K562 (cell line): ENCODE results near the gene LAG3. TPM values are rescaled to one million over a fixed set of nuclear protein-coding genes. Genes with fewer than 3 reads are reported as not detected.

Experiments used
- ATAC-seq: fragments of 200-7000 bp; cut with Tn5 transposase; 3 replicates; pipeline ENCODE4 v1.9.1; 2020; ENCODE audit warnings: moderate library complexity
- BruUV-seq: library from RNA; stranded (reverse); fragments of 400-500 nt; replicated peaks from 2 replicates; lab custom pipeline; 2021; lab: Mats Ljungman, UMichigan
- CTCF ChIA-PET: fragments of 300-600 bp; formaldehyde crosslinking; extraction: SDS; loops from one replicate; lab custom pipeline; 2021; ENCODE audit warnings: low intra/inter-chr PET ratio; lab: Yijun Ruan, JAX
- POLR2A ChIA-PET: fragments of 300-600, 350-650 bp; sonication (Branson Sonifier 250); formaldehyde crosslinking; extraction: SDS; loops from one replicate; lab custom pipeline; 2021; ENCODE audit warnings: antibody characterized with exemption, inconsistent platforms; lab: Yijun Ruan, JAX
- DNase-seq, 4 experiments: peaks; one replicate each; pipeline versions ENCODE4 v3.0.0 to v3.0.0-alpha.2; 2011 to 2018; ENCODE audit warnings: low spot score in 3 of 4, mixed read lengths in 3 of 4; ENCODE audit errors: extremely low read depth in 1 of 4
- FAIRE-seq: peaks from 2 replicates; lab custom pipeline; 2011; peaks lifted over from hg19 to GRCh38; lab: Jason Lieb, UNC
- H2AFZ ChIP-seq: 2 replicates; pipeline ENCODE4 v1.6.0; 2011; ENCODE audit warnings: low read depth, low read length, control low read depth, inconsistent platforms
- H3K27ac ChIP-seq: fragments of 200-600 bp; 3 replicates; pipeline ENCODE4 v1.8.0; 2011; ENCODE audit warnings: low read depth, mild to moderate bottlenecking, control low read depth, inconsistent platforms, low read length, moderate library complexity, mixed read lengths; ENCODE audit errors: extremely low read depth
- H3K27me3 ChIP-seq, 2 experiments: fragments of 300-600 bp in 1 of 2; 2 replicates in 1 of 2; 3 replicates in 1 of 2; pipeline versions ENCODE4 v1.6.0 to v1.8.0; 2011; ENCODE audit warnings: inconsistent platforms in 2 of 2, low read length in 2 of 2, mild to moderate bottlenecking in 1 of 2, mixed read lengths in 1 of 2, moderate library complexity in 1 of 2; ENCODE audit not compliant: control insufficient read depth in 2 of 2, insufficient read depth in 2 of 2
- H3K36me3 ChIP-seq: fragments of 300-600 bp; 3 replicates; pipeline ENCODE4 v1.8.0; 2011; ENCODE audit warnings: mild to moderate bottlenecking, low read length, inconsistent platforms; ENCODE audit not compliant: control insufficient read depth, insufficient read depth
- H3K4me1 ChIP-seq, 2 experiments: fragments of 200-600 bp in 1 of 2; replicated peaks in 1 of 2; 2 replicates in 1 of 2; 3 replicates in 1 of 2; pipeline versions ENCODE4 v1.5.1 to v1.8.0; 2011; ENCODE audit warnings: inconsistent platforms in 2 of 2, low read length in 2 of 2, mild to moderate bottlenecking in 1 of 2, mixed read lengths in 1 of 2, moderate library complexity in 1 of 2; ENCODE audit not compliant: control insufficient read depth in 2 of 2, insufficient read depth in 2 of 2
- H3K4me2 ChIP-seq: 2 replicates; pipeline ENCODE4 v1.6.1; 2011; ENCODE audit warnings: low read length, control low read depth, inconsistent platforms, mixed read lengths; ENCODE audit not compliant: insufficient read depth
- H3K4me3 ChIP-seq: fragments of 200-600 bp; sonication (generic), shearing (Covaris generic); 2 replicates; pipeline ENCODE4 v1.5.1; 2016; ENCODE audit warnings: control low read depth, inconsistent platforms
- H3K79me2 ChIP-seq: fragments of 200-600 bp; 3 replicates; pipeline ENCODE4 v1.8.0; 2011; ENCODE audit warnings: low read length, inconsistent platforms; ENCODE audit not compliant: control insufficient read depth, insufficient read depth
- H3K9ac ChIP-seq, 2 experiments: 2 replicates each; pipeline versions ENCODE4 v1.6.0 to v1.6.1; 2011; ENCODE audit warnings: low read depth in 2 of 2, low read length in 2 of 2, control low read depth in 1 of 2, inconsistent platforms in 1 of 2, mild to moderate bottlenecking in 1 of 2, mixed read lengths in 1 of 2; ENCODE audit not compliant: insufficient read depth in 1 of 2
- H3K9me1 ChIP-seq: one replicate; pipeline ENCODE4 v1.6.0; 2011; ENCODE audit warnings: inconsistent platforms, mild to moderate bottlenecking, low read length, moderate library complexity; ENCODE audit not compliant: control insufficient read depth, insufficient read depth
- H3K9me3 ChIP-seq: replicated peaks from 2 replicates; pipeline ENCODE4 v1.5.1; 2011; ENCODE audit warnings: low read depth, low read length, inconsistent platforms; ENCODE audit not compliant: control insufficient read depth, insufficient read depth
- H4K20me1 ChIP-seq: replicated peaks from 2 replicates; pipeline ENCODE4 v1.6.1; 2011; ENCODE audit warnings: low read length, inconsistent platforms, mixed read lengths; ENCODE audit not compliant: control insufficient read depth, insufficient read depth
- BCL6 ChIP-seq: fragments of 250-450 bp; sonication (Bioruptor Pico); IDR thresholded peaks from 2 replicates; pipeline ENCODE4 v1.4.0; 2020
- MBD2 ChIP-seq: sonication (generic); IDR thresholded peaks from 2 replicates; pipeline ENCODE4 v1.6.1; 2016; ENCODE audit warnings: low read depth, borderline replicate concordance
- POLR3A ChIP-seq: IDR thresholded peaks from 2 replicates; pipeline ENCODE4 v1.6.1; 2011; ENCODE audit warnings: borderline replicate concordance, mild to moderate bottlenecking, moderate library complexity; ENCODE audit not compliant: insufficient read length, insufficient read depth; ENCODE audit errors: extremely low read depth
- ZZZ3 ChIP-seq: fragments of 450-650 bp; IDR thresholded peaks from 2 replicates; pipeline ENCODE4 v1.6.1; 2016; ENCODE audit warnings: antibody characterized with exemption, mild to moderate bottlenecking, moderate library complexity
- WGBS: fragments of 100-300 bp; shearing (Covaris generic); methylation state at CpG from one replicate; pipeline ENCODE4 v1.1.6; 2016; ENCODE audit warnings: low coverage, mixed read lengths; ENCODE audit not compliant: insufficient coverage; ENCODE audit errors: missing lambda C conversion rate; 5-methylcytosine and 5-hydroxymethylcytosine counted together
- in situ Hi-C: fragments of 300-500 bp; cut with MboI; formaldehyde crosslinking; loops from 4 replicates; pipeline ENCODE4 v1.15.0; 2018; ENCODE audit warnings: inconsistent platforms, mixed read lengths
- intact Hi-C: fragments of 100-400 bp; cut with micrococcal nuclease; formaldehyde crosslinking; loops from 2 replicates; pipeline ENCODE4 v1.14.2; 2022
- polyA plus RNA-seq, 8 experiments: library from polyadenylated mRNA; depleted of rRNA in 4 of 8; stranded (reverse) in 5 of 8; unstranded in 3 of 8; fragments of >200 nt; fragmentation: Nextera tagmentation in 2 of 8; fragmentation: Illumina TruSeq in 1 of 8; extraction: Ambion mirVana in 2 of 8; extraction: Trizol in 1 of 8; gene quantifications; 2 replicates each; pipeline versions ENCODE4 v1.2.1 to v1.2.3, GENCODE V29; 2011 to 2014; ENCODE audit warnings: inconsistent platforms in 1 of 8, missing spikeins in 1 of 8
- total RNA-seq, 7 experiments: library from RNA; depleted of rRNA in 6 of 7; stranded (reverse); fragments of >200 nt in 6 of 7; fragmentation: Illumina TruSeq in 2 of 7; extraction: Trizol in 2 of 7; gene quantifications; 2 replicates each; pipeline versions ENCODE4 v1.2.1 to v1.2.3, GENCODE V29; 2011 to 2021; ENCODE audit warnings: low replicate concordance in 1 of 7
- TF ChIP-seq, protein P1 (sequence below): fragments of 450-650 bp; IDR thresholded peaks from 2 replicates; pipeline ENCODE4 v1.6.1; 2016; ENCODE audit warnings: mild to moderate bottlenecking, moderate library complexity

LAG3 gene
- total and polyA plus RNA-seq, 9 of the 15 experiments (the other 6 are each of a cell fraction or from before 2014, with no cell fraction given) = 0.07 to 0.66 (median 0.09) TPM; not detected in 1

DNA sequence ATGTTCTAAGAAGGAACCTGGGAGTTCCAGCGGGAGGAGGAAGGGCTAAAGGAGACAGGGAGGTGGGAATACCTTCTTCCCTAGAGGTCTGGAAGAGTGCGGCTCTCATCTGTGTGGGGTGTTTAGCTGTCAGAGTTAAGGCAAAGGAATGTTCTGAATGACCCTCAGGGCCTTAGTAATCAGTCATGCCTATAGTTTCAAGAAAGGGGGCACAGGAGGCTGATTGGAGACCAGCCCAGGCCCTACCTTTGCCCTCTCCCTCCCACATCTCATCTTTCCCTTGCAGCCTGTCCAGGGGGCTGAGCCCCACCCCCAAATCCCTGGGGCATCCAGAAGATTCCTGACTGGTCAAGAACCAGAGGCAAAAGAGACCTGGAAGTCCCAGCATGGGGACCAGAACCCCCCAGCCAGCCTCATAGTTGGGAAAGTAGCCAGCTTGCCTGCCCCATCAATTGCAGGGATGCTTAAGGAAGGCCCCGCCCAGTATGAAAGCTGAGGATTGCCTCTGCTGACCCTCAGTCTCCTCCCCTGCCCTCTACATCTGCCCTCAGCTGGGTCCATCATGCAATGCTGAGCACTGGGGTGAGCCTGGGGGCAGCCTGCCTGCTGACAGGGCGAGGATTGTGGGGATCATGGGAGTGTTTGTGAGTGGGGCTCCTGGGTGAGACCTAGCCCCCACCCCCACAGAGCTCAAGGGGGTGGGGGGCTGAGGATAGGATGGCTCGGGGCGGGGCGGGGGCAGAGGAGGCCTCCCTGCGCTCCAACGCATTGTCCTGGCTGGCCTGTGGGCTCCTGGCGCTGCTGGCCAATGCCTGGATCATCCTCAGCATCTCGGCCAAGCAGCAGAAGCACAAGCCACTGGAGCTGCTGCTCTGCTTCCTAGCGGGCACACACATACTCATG is 51.1 kb downstream of the LAG3 start:
- Histone ChIP-seq H3K36me3 (no peaks in the 10 kb centered on the region), H3K4me3 (no peak overlapping the region), H3K9me3 (no peaks in the 10 kb centered on the region), H2AFZ (no peak overlapping the region), H3K79me2 (peaks cover 5% of the 10 kb centered on the region; the same call in 2 of the 3 replicates), H3K27me3 (peaks cover 0 to 4% of the 10 kb centered on the region in 2 experiments; a peak in 2 of 5 replicates), H3K27ac (no peak overlapping the region), H3K4me1 (peaks cover 14 to 39% of the 10 kb centered on the region in 2 experiments; a peak in 4 of 5 replicates), H4K20me1 (no peaks in the 10 kb centered on the region), H3K9me1 (no peaks in the 10 kb centered on the region), H3K4me2 (no peak overlapping the region), H3K9ac (no peak overlapping the region)
- intact Hi-C loops (loop anchor here (10.0 kb wide), 2 partner anchors 209 to 269 kb away; partner anchors contain the start of gene IFFO1), in situ Hi-C loops (no loop called here)
- FAIRE-seq (no peak), DNase-seq (no peak), ATAC-seq (no peak)
- ChIA-PET POLR2A (interaction anchor here (0.5 to 1.0 kb wide), 2 partner anchors 10 to 42 kb away, joined by 3 read pairs; no protein-coding TSS in a partner anchor), CTCF (interaction anchor here (1.3 kb wide), 1 partner anchor 70 kb away, joined by 3 read pairs; no protein-coding TSS in a partner anchor)
- 24% methylated on average over 4 of the region's 12 CpGs for WGBS
- no TSS peak for BruUV-seq
- TF ChIP-seq, protein P1, sequence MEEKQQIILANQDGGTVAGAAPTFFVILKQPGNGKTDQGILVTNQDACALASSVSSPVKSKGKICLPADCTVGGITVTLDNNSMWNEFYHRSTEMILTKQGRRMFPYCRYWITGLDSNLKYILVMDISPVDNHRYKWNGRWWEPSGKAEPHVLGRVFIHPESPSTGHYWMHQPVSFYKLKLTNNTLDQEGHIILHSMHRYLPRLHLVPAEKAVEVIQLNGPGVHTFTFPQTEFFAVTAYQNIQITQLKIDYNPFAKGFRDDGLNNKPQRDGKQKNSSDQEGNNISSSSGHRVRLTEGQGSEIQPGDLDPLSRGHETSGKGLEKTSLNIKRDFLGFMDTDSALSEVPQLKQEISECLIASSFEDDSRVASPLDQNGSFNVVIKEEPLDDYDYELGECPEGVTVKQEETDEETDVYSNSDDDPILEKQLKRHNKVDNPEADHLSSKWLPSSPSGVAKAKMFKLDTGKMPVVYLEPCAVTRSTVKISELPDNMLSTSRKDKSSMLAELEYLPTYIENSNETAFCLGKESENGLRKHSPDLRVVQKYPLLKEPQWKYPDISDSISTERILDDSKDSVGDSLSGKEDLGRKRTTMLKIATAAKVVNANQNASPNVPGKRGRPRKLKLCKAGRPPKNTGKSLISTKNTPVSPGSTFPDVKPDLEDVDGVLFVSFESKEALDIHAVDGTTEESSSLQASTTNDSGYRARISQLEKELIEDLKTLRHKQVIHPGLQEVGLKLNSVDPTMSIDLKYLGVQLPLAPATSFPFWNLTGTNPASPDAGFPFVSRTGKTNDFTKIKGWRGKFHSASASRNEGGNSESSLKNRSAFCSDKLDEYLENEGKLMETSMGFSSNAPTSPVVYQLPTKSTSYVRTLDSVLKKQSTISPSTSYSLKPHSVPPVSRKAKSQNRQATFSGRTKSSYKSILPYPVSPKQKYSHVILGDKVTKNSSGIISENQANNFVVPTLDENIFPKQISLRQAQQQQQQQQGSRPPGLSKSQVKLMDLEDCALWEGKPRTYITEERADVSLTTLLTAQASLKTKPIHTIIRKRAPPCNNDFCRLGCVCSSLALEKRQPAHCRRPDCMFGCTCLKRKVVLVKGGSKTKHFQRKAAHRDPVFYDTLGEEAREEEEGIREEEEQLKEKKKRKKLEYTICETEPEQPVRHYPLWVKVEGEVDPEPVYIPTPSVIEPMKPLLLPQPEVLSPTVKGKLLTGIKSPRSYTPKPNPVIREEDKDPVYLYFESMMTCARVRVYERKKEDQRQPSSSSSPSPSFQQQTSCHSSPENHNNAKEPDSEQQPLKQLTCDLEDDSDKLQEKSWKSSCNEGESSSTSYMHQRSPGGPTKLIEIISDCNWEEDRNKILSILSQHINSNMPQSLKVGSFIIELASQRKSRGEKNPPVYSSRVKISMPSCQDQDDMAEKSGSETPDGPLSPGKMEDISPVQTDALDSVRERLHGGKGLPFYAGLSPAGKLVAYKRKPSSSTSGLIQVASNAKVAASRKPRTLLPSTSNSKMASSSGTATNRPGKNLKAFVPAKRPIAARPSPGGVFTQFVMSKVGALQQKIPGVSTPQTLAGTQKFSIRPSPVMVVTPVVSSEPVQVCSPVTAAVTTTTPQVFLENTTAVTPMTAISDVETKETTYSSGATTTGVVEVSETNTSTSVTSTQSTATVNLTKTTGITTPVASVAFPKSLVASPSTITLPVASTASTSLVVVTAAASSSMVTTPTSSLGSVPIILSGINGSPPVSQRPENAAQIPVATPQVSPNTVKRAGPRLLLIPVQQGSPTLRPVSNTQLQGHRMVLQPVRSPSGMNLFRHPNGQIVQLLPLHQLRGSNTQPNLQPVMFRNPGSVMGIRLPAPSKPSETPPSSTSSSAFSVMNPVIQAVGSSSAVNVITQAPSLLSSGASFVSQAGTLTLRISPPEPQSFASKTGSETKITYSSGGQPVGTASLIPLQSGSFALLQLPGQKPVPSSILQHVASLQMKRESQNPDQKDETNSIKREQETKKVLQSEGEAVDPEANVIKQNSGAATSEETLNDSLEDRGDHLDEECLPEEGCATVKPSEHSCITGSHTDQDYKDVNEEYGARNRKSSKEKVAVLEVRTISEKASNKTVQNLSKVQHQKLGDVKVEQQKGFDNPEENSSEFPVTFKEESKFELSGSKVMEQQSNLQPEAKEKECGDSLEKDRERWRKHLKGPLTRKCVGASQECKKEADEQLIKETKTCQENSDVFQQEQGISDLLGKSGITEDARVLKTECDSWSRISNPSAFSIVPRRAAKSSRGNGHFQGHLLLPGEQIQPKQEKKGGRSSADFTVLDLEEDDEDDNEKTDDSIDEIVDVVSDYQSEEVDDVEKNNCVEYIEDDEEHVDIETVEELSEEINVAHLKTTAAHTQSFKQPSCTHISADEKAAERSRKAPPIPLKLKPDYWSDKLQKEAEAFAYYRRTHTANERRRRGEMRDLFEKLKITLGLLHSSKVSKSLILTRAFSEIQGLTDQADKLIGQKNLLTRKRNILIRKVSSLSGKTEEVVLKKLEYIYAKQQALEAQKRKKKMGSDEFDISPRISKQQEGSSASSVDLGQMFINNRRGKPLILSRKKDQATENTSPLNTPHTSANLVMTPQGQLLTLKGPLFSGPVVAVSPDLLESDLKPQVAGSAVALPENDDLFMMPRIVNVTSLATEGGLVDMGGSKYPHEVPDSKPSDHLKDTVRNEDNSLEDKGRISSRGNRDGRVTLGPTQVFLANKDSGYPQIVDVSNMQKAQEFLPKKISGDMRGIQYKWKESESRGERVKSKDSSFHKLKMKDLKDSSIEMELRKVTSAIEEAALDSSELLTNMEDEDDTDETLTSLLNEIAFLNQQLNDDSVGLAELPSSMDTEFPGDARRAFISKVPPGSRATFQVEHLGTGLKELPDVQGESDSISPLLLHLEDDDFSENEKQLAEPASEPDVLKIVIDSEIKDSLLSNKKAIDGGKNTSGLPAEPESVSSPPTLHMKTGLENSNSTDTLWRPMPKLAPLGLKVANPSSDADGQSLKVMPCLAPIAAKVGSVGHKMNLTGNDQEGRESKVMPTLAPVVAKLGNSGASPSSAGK = no peak
- no peak for TF ChIP-seq BCL6 (CRISPR knock-in tag)
- TF ChIP-seq MBD2 = no peak
- TF ChIP-seq ZZZ3 = no peak
- TF ChIP-seq POLR3A = no peak
